Neural progenitor cell (in vitro differentiated cells): ENCODE results near the gene SLC15A1.

Experiments used
- EZH2 ChIP-seq: fragments of 200-600 bp; sonication (generic); IDR thresholded peaks from 2 replicates; pipeline ENCODE4 v1.6.1; 2017; ENCODE audit warnings: antibody characterized with exemption, mild to moderate bottlenecking, moderate library complexity
- TF ChIP-seq, protein P1 (sequence below): fragments of 200-600 bp; sonication (generic); IDR thresholded peaks from 2 replicates; pipeline ENCODE4 v1.5.1; 2017; ENCODE audit warnings: antibody characterized with exemption, mild to moderate bottlenecking

DNA sequence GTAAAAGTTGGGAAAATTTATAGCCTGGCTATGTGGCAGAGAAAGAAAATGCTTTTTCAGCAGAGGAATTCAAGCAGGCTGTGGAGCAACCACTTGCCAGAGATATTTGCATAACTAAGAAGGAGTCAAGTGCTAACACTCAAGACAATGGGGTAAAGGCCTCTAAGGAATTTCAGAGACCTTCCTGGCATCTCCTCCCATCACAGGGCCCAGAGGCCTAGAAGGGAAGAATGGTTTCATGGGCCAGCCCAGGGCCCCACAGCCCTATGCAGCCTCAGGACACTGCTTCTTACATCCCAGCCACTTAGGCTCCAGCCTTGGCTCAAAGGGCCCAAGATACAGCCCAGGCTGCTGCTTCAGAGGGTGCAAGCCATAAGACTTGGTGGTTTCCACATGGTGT is 14.3 kb downstream of the SLC15A1 start:
- TF ChIP-seq, protein P1, sequence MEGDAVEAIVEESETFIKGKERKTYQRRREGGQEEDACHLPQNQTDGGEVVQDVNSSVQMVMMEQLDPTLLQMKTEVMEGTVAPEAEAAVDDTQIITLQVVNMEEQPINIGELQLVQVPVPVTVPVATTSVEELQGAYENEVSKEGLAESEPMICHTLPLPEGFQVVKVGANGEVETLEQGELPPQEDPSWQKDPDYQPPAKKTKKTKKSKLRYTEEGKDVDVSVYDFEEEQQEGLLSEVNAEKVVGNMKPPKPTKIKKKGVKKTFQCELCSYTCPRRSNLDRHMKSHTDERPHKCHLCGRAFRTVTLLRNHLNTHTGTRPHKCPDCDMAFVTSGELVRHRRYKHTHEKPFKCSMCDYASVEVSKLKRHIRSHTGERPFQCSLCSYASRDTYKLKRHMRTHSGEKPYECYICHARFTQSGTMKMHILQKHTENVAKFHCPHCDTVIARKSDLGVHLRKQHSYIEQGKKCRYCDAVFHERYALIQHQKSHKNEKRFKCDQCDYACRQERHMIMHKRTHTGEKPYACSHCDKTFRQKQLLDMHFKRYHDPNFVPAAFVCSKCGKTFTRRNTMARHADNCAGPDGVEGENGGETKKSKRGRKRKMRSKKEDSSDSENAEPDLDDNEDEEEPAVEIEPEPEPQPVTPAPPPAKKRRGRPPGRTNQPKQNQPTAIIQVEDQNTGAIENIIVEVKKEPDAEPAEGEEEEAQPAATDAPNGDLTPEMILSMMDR, result no peak
- no peak for TF ChIP-seq EZH2
